IMR-90 (cell line): ENCODE measurements around the gene WFDC5. TPM values are rescaled to one million over a fixed set of nuclear protein-coding genes. Genes with fewer than 3 reads are reported as not detected.

Experiments
- ATAC-seq: fragments of 200-7000 bp; cut with Tn5 transposase; 2 replicates; pipeline ENCODE4 v1.9.1; 2020; ENCODE audit warnings: low read depth, mild to moderate bottlenecking, moderate library complexity
- BruUV-seq: library from RNA; stranded (reverse); fragments of 400-500 nt; replicated peaks from 2 replicates; lab custom pipeline; 2021; lab: Mats Ljungman, UMichigan
- CTCF ChIA-PET: fragments of 300-600 bp; formaldehyde crosslinking; extraction: SDS; loops from one replicate; lab custom pipeline; 2021; ENCODE audit warnings: antibody characterized with exemption; lab: Yijun Ruan, JAX
- POLR2A ChIA-PET: fragments of 300-600 bp; sonication (Branson Sonifier 250); formaldehyde crosslinking; loops from one replicate; lab custom pipeline; 2022; ENCODE audit warnings: antibody characterized with exemption; ENCODE audit not compliant: unreplicated experiment; lab: Charles Lee
- DNase-seq: peaks from one replicate; pipeline ENCODE4 v3.0.0; 2013
- H2AFZ ChIP-seq: replicated peaks from 2 replicates; pipeline ENCODE3; 2013; ENCODE audit warnings: low read length, mild to moderate bottlenecking; ENCODE audit not compliant: poor library complexity
- H2AK5ac ChIP-seq: 2 replicates; pipeline ENCODE4 v1.6.1; 2013; ENCODE audit warnings: low read depth, low read length, inconsistent platforms
- H2AK9ac ChIP-seq: replicated peaks from 2 replicates; pipeline ENCODE3; 2013; ENCODE audit warnings: mild to moderate bottlenecking, low read depth, low read length, moderate library complexity; ENCODE audit not compliant: poor library complexity
- H2BK120ac ChIP-seq: 2 replicates; pipeline ENCODE4 v1.6.1; 2013; ENCODE audit warnings: low read depth, low read length, inconsistent platforms
- H2BK15ac ChIP-seq: 3 replicates; pipeline ENCODE4 v1.6.1; 2013; ENCODE audit warnings: low read depth, low read length, inconsistent platforms
- H2BK20ac ChIP-seq: 2 replicates; pipeline ENCODE4 v1.6.1; 2013; ENCODE audit warnings: low read depth, mild to moderate bottlenecking, inconsistent platforms, low read length, moderate library complexity
- H2BK5ac ChIP-seq: 2 replicates; pipeline ENCODE4 v1.6.1; 2013; ENCODE audit warnings: mild to moderate bottlenecking, low read depth, low read length, inconsistent platforms; ENCODE audit not compliant: poor library complexity, severe bottlenecking
- H3K14ac ChIP-seq: replicated peaks from 2 replicates; pipeline ENCODE4 v1.6.1; 2013; ENCODE audit warnings: low read depth, low read length, inconsistent platforms
- H3K18ac ChIP-seq: 2 replicates; pipeline ENCODE4 v1.6.1; 2013; ENCODE audit warnings: low read depth, low read length, control low read depth
- H3K23ac ChIP-seq: 2 replicates; pipeline ENCODE4 v1.6.1; 2013; ENCODE audit warnings: low read depth, low read length, inconsistent platforms
- H3K27ac ChIP-seq: 2 replicates; pipeline ENCODE4 v1.5.1; 2013; ENCODE audit warnings: mild to moderate bottlenecking, control low read depth, low read length; ENCODE audit not compliant: insufficient read depth
- H3K27me3 ChIP-seq: 2 replicates; pipeline ENCODE4 v1.6.1; 2013; ENCODE audit warnings: low read length; ENCODE audit not compliant: control insufficient read depth, insufficient read depth
- H3K36me3 ChIP-seq: 2 replicates; pipeline ENCODE4 v1.6.1; 2013; ENCODE audit warnings: low read length, mixed read lengths; ENCODE audit not compliant: control insufficient read depth, insufficient read depth
- H3K4ac ChIP-seq: 2 replicates; pipeline ENCODE4 v1.6.1; 2013; ENCODE audit warnings: low read depth, low read length, inconsistent platforms
- H3K4me1 ChIP-seq: 2 replicates; pipeline ENCODE4 v1.6.1; 2013; ENCODE audit warnings: low read length, mixed read lengths; ENCODE audit not compliant: control insufficient read depth, insufficient read depth
- H3K4me2 ChIP-seq: 2 replicates; pipeline ENCODE4 v1.6.1; 2013; ENCODE audit warnings: low read depth, mild to moderate bottlenecking, control low read depth, low read length, moderate library complexity
- H3K4me3 ChIP-seq: 2 replicates; pipeline ENCODE4 v1.5.1; 2013; ENCODE audit warnings: low read depth, mild to moderate bottlenecking, control low read depth, low read length, moderate library complexity; ENCODE audit not compliant: insufficient read depth
- H3K56ac ChIP-seq: 2 replicates; pipeline ENCODE4 v1.6.1; 2013; ENCODE audit warnings: low read length, inconsistent platforms; ENCODE audit not compliant: insufficient read depth; ENCODE audit errors: extremely low read depth
- H3K79me1 ChIP-seq, 2 experiments: 2 replicates each; pipeline ENCODE4 v1.6.1; 2013; ENCODE audit warnings: low read length in 2 of 2, inconsistent platforms in 1 of 2, low read depth in 1 of 2
- H3K9ac ChIP-seq: 2 replicates; pipeline ENCODE4 v1.6.1; 2013; ENCODE audit warnings: low read depth, low read length, control low read depth
- H3K9me1 ChIP-seq: 2 replicates; pipeline ENCODE4 v1.6.1; 2013; ENCODE audit warnings: low read length, inconsistent platforms; ENCODE audit not compliant: insufficient read depth
- H3K9me3 ChIP-seq: 2 replicates; pipeline ENCODE4 v1.6.1; 2013; ENCODE audit warnings: low read length; ENCODE audit not compliant: control insufficient read depth, insufficient read depth
- H4K20me1 ChIP-seq: 2 replicates; pipeline ENCODE4 v1.6.1; 2013; ENCODE audit warnings: low read length, inconsistent platforms; ENCODE audit not compliant: insufficient read depth
- H4K5ac ChIP-seq: 2 replicates; pipeline ENCODE4 v1.6.1; 2013; ENCODE audit warnings: mild to moderate bottlenecking, low read depth, low read length, control low read depth
- H4K8ac ChIP-seq, 2 experiments: 2 replicates each; pipeline ENCODE4 v1.6.1; 2013; ENCODE audit warnings: low read depth in 2 of 2, low read length in 2 of 2, control low read depth in 1 of 2, inconsistent platforms in 1 of 2
- H4K91ac ChIP-seq: 2 replicates; pipeline ENCODE4 v1.6.1; 2013; ENCODE audit warnings: low read depth, low read length, inconsistent platforms; ENCODE audit not compliant: insufficient read depth
- CHD1 ChIP-seq: IDR thresholded peaks from 2 replicates; pipeline ENCODE4 v1.6.1; 2012; ENCODE audit warnings: low read depth, low read length, improper control_type of control experiment
- WGBS, 2 experiments: methylation state at CpG; one replicate each; pipeline versions ENCODE4 v1.1.5 to v1.1.7; 2013; ENCODE audit warnings: missing lambda C conversion rate in 2 of 2; ENCODE audit not compliant: insufficient read length in 1 of 2; ENCODE audit errors: extremely low coverage in 2 of 2; 5-methylcytosine and 5-hydroxymethylcytosine counted together
- dilution Hi-C: fragments of 300-500 bp; cut with HindIII; formaldehyde crosslinking; loops from one replicate; pipeline ENCODE4 v1.14.3; 2018; ENCODE audit warnings: low sequenced_read_pairs; ENCODE audit not compliant: unreplicated experiment
- in situ Hi-C: fragments of 300-500 bp; cut with MboI; formaldehyde crosslinking; loops from 3 replicates; pipeline ENCODE4 v1.14.3; 2019; ENCODE audit warnings: low sequenced_read_pairs, inconsistent platforms, mixed read lengths
- intact Hi-C: fragments of 100-400 bp; cut with micrococcal nuclease; formaldehyde crosslinking; loops from 2 replicates; pipeline ENCODE4 v1.10.0; 2022
- polyA plus RNA-seq, 3 experiments: library from polyadenylated mRNA; depleted of rRNA; stranded (reverse); fragments of >200 nt; gene quantifications; 2 replicates each; pipeline ENCODE4 v1.2.3, GENCODE V29; 2012; ENCODE audit warnings: low replicate concordance in 1 of 3
- total RNA-seq: library from RNA; depleted of rRNA; stranded (reverse); fragments of >200 nt; gene quantifications from 2 replicates; pipeline ENCODE4 v1.2.3, GENCODE V29; 2012

WFDC5 gene
- total and polyA plus RNA-seq, 2 of the 4 experiments (the other 2 are of a cell fraction), result not detected

DNA sequence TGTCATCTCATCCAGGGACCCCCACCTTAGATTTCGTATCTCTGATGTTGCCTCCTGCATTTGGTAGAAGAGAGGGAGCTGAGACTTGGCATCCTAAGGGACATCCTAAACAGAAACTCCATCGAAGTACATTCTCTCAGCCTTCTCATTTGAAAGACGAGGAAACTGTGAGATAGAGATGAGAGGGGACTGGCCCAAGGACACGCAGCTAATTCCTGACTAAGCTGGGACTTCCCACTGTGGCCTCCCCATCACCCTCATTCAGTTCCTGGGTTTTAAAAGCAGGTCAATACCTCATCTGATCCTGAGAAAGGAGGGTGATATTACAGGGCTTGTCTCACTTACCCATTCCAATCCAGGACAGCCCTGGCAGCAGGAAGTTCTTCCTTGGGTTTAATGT is 855 bp upstream of the WFDC5 start:
- Histone ChIP-seq H4K8ac (no peak overlapping the region), H3K79me1 (no peaks in the 10 kb centered on the region), H3K9ac (no peak overlapping the region), H3K4me1 (no peaks in the 10 kb centered on the region), H4K20me1 (no peaks in the 10 kb centered on the region), H3K23ac (no peak overlapping the region), H3K18ac (no peak overlapping the region), H3K56ac (no peak overlapping the region), H3K4ac (no peak overlapping the region), H3K4me3 (no peak overlapping the region), H2BK20ac (no peak overlapping the region), H2BK120ac (no peak overlapping the region), H2BK5ac (no peak overlapping the region), H3K36me3 (no peaks in the 10 kb centered on the region), H3K4me2 (no peak overlapping the region), H3K27ac (no peak overlapping the region), H2AK9ac (no peak overlapping the region), H2AK5ac (no peak overlapping the region), H2BK15ac (no peak overlapping the region), H2AFZ (no peak overlapping the region), H3K9me3 (no peaks in the 10 kb centered on the region), H4K5ac (no peak overlapping the region), H3K9me1 (no peaks in the 10 kb centered on the region), H3K14ac (no peak overlapping the region), H3K27me3 (peaks cover 35% of the 10 kb centered on the region), H4K91ac (no peak overlapping the region)
- no peak for TF ChIP-seq CHD1
- in situ Hi-C loops (loop anchor here (25.0 kb wide), 1 partner anchor 171 kb away; no protein-coding TSS in a partner anchor), intact Hi-C loops (no loop called here), dilution Hi-C loops (no loop called here)
- DNase-seq, result no peak
- BruUV-seq, result no TSS peak
- WGBS, 2 experiments, result no CpG with 5 or more reads among the region's 4 CpGs
- CTCF ChIA-PET, result interaction anchor here (1.2 kb wide), 1 partner anchor 105 kb away, joined by 4 read pairs; no protein-coding TSS in a partner anchor
- POLR2A ChIA-PET, result no interaction called here
- no peak for ATAC-seq
